SK-N-SH (cell line): ENCODE data around the gene SMIM7.

Source experiments
- CHD2 ChIP-seq: fragments of 150-350 bp; IDR thresholded peaks from 2 replicates; pipeline ENCODE4 v1.6.1; 2018; ENCODE audit warnings: low read length; ENCODE audit not compliant: partially characterized antibody
- CTCF ChIP-seq: fragments of 200-600 bp; sonication (generic); IDR thresholded peaks from 2 replicates; pipeline ENCODE4 v1.6.1; 2017; ENCODE audit warnings: antibody characterized with exemption, mild to moderate bottlenecking, moderate library complexity
- EP300 ChIP-seq, 2 experiments: IDR thresholded peaks; 2 replicates each; pipeline versions ENCODE4 v1.4.0 to v1.6.1; 2012; ENCODE audit warnings: borderline replicate concordance in 1 of 2, low read depth in 1 of 2, low read length in 1 of 2
- FOSL2 ChIP-seq: IDR thresholded peaks from 2 replicates; pipeline ENCODE4 v1.4.0; 2012; ENCODE audit warnings: low read depth, mild to moderate bottlenecking, moderate library complexity, borderline replicate concordance
- FOXM1 ChIP-seq: IDR thresholded peaks from 2 replicates; pipeline ENCODE4 v1.4.0; 2012; ENCODE audit warnings: low read depth, mild to moderate bottlenecking
- RAD21 ChIP-seq: IDR thresholded peaks from 2 replicates; pipeline ENCODE4 v1.6.1; 2012; ENCODE audit warnings: mild to moderate bottlenecking, low read length
- RFX5 ChIP-seq: IDR thresholded peaks from 2 replicates; pipeline ENCODE4 v1.6.1; 2012; ENCODE audit warnings: mild to moderate bottlenecking, improper control_type of control experiment, low read length
- SMC3 ChIP-seq: IDR thresholded peaks from 2 replicates; pipeline ENCODE4 v1.6.1; 2012; ENCODE audit warnings: low read depth, low read length, improper control_type of control experiment
- TEAD4 ChIP-seq: IDR thresholded peaks from 2 replicates; pipeline ENCODE4 v1.4.0; 2012; ENCODE audit warnings: mild to moderate bottlenecking, borderline replicate concordance; ENCODE audit not compliant: insufficient read depth
- ZBTB33 ChIP-seq: IDR thresholded peaks from 2 replicates; pipeline ENCODE4 v1.4.0; 2012; ENCODE audit warnings: low read depth, borderline replicate concordance

GRCh38 chr19:16640951-16641350, 19.0 kb downstream of the SMIM7 start:
- TF ChIP-seq CTCF (no peak), EP300 (IDR thresholded peaks at IDR 0.05; ENCODE audit: borderline replicate concordance in 1 of 2, low read depth in 1 of 2, low read length in 1 of 2) (no peak), ZBTB33 (no peak), RFX5 (no peak), CHD2 (no peak), SMC3 (no peak), FOXM1 (no peak), RAD21 (no peak), FOSL2 (no peak), TEAD4 (no peak)
